GM19351 (cell line): ENCODE data around the gene PLXNA4.

Source experiments
- ATAC-seq: cut with Tn5 transposase; IDR thresholded peaks from one replicate; pipeline ENCODE4 v1.9.1; 2021; ENCODE audit warnings: mild to moderate bottlenecking, moderate library complexity; ENCODE audit not compliant: unreplicated experiment

Gene PLXNA4

GRCh38 chr7:132504852-132505251, 71.4 kb downstream of the PLXNA4 start:
- no peak for ATAC-seq

- no peak for ATAC-seq
Measured at GRCh38 chr7:132504071-132504470, 72.2 kb downstream of the PLXNA4 start.

GRCh38 chr7:132503415-132503814, 72.9 kb downstream of the PLXNA4 start:
- ATAC-seq, result no peak

GRCh38 chr7:132501956-132502355, 74.3 kb downstream of the PLXNA4 start:
- ATAC-seq, result no peak

- ATAC-seq, result no peak
Measured at GRCh38 chr7:132500727-132501440, 75.4 kb downstream of the PLXNA4 start.

- no peak for ATAC-seq
Measured at GRCh38 chr7:132499487-132499886, 76.8 kb downstream of the PLXNA4 start.

- no peak for ATAC-seq
Measured at GRCh38 chr7:132499065-132499464, 77.2 kb downstream of the PLXNA4 start.

- ATAC-seq, result no peak
Measured at GRCh38 chr7:132498319-132498718, 78.0 kb downstream of the PLXNA4 start.

GRCh38 chr7:132497098-132497497, 79.2 kb downstream of the PLXNA4 start:
- ATAC-seq, result no peak

GRCh38 chr7:132495936-132496335, 80.3 kb downstream of the PLXNA4 start:
- no peak for ATAC-seq

- no peak for ATAC-seq
Measured at GRCh38 chr7:132494474-132494873, 81.8 kb downstream of the PLXNA4 start.

- ATAC-seq, result no peak
Measured at GRCh38 chr7:132492823-132493445, 83.3 kb downstream of the PLXNA4 start.

GRCh38 chr7:132491391-132491945, 84.8 kb downstream of the PLXNA4 start:
- no peak for ATAC-seq

- no peak for ATAC-seq
Measured at GRCh38 chr7:132490474-132490873, 85.8 kb downstream of the PLXNA4 start.

- ATAC-seq, result no peak
Measured at GRCh38 chr7:132489776-132490237, 86.5 kb downstream of the PLXNA4 start.

- no peak for ATAC-seq
Measured at GRCh38 chr7:132488634-132489302, 87.5 kb downstream of the PLXNA4 start.

- ATAC-seq, result no peak
Measured at GRCh38 chr7:132486274-132486610, 90.0 kb downstream of the PLXNA4 start.

- ATAC-seq, result no peak
Measured at GRCh38 chr7:132485600-132486273, 90.5 kb downstream of the PLXNA4 start.

GRCh38 chr7:132485136-132485535, 91.1 kb downstream of the PLXNA4 start:
- no peak for ATAC-seq

- ATAC-seq, result no peak
Measured at GRCh38 chr7:132482866-132483265, 93.4 kb downstream of the PLXNA4 start.

- no peak for ATAC-seq
Measured at GRCh38 chr7:132480534-132480933, 95.7 kb downstream of the PLXNA4 start.
